Activated CD4-positive, alpha-beta memory T cell treated with anti-CD3 and anti-CD28 coated beads for 36 hours (primary cell): Measurements from ENCODE around the gene FAM117A. TPM values are rescaled to one million over a fixed set of nuclear protein-coding genes. Genes with fewer than 3 reads are reported as not detected.

ENCODE experiments used
- CTCF ChIA-PET: fragments of 350-600 bp; sonication (Branson Sonifier 250); formaldehyde crosslinking; loops from one replicate; lab custom pipeline; 2021; ENCODE audit warnings: antibody characterized with exemption, inconsistent platforms; lab: Charles Lee
- POLR2A ChIA-PET: fragments of 350-600 bp; sonication (Branson Sonifier 250); formaldehyde crosslinking; loops from one replicate; lab custom pipeline; 2021; ENCODE audit warnings: antibody characterized with exemption; lab: Charles Lee
- DNase-seq: peaks from one replicate; pipeline ENCODE4 v3.0.0-alpha.2; 2020
- H3K27ac Mint-ChIP-seq: one replicate; pipeline ENCODE4 v1.8.0; 2021; ENCODE audit warnings: mixed read lengths
- H3K27me3 Mint-ChIP-seq: one replicate; pipeline ENCODE4 v1.8.0; 2021; ENCODE audit warnings: mixed read lengths
- H3K36me3 Mint-ChIP-seq: one replicate; pipeline ENCODE4 v1.8.0; 2021; ENCODE audit warnings: mixed read lengths
- H3K4me1 Mint-ChIP-seq: one replicate; pipeline ENCODE4 v1.8.0; 2021; ENCODE audit warnings: low read depth, mixed read lengths
- H3K4me3 Mint-ChIP-seq: one replicate; pipeline ENCODE4 v1.8.0; 2021; ENCODE audit warnings: mild to moderate bottlenecking, mixed read lengths
- H3K9me3 Mint-ChIP-seq: one replicate; pipeline ENCODE4 v1.8.0; 2021; ENCODE audit warnings: mixed read lengths
- intact Hi-C: fragments of 100-400 bp; cut with micrococcal nuclease; formaldehyde crosslinking; loops from one replicate; pipeline ENCODE4 v1.15.1; 2023
- total RNA-seq, 2 experiments: library from RNA; stranded (reverse); gene quantifications; one replicate each; pipeline ENCODE4 v1.2.3, GENCODE V29; 2021

FAM117A gene
- total RNA-seq, 2 experiments from 2014 or later, result 20.9 to 21.6 TPM

DNA sequence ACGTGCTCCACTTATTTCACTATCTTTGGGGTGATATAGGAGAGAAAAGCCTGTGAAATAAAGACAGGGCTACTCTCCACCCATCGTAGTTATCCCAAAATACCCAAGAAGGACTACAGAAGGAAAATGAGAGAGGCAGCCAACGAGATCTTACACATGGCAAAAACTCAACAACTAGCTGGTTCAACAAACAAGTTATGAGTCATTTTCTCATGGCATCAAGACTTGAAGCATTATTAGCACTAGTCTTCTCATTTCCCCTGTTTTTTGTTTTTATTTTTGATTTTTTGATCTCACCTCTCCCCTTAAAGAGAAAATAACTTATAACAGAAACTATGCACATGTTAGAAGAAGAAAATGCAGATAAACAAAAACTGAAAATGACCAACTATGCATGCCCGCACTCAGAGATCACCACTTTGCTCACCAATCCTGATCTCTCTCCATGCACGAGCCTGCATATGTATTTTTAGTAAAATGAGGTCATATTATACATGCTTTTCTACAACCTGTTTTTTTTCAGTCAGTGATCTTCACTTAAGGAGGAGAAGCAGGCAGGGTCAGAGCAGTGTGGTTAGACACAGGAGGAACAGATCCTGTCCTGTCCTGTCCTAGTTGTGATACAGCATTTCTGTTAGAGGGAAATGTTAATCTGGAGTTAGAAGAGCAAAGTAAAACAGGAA, 22.8 kb downstream of the FAM117A start:
- Mint-ChIP-seq H3K36me3 (peaks cover 9% of the 10 kb centered on the region), H3K27me3 (no peaks in the 10 kb centered on the region), H3K4me1 (peaks cover 87% of the 10 kb centered on the region), H3K4me3 (peak overlapping the region; percentile 85), H3K9me3 (no peaks in the 10 kb centered on the region), H3K27ac (peak overlapping the region; percentile 100)
- ChIA-PET POLR2A (interaction anchor here (1.0 to 6.1 kb wide), 5 partner anchors 7 to 33 kb away, joined by 3 to 50 read pairs (median 20); partner anchors contain the start of genes FAM117A and SLC35B1), CTCF (interaction anchor here (0.7 to 2.0 kb wide), 6 partner anchors 23 to 170 kb away, joined by 3 to 9 read pairs (median 4); partner anchors contain the start of gene SLC35B1)
- intact Hi-C loops, result loop anchor here (2.0 kb wide), 1 partner anchor 64 kb away; no protein-coding TSS in a partner anchor
- DNase-seq, result no peak

DNA sequence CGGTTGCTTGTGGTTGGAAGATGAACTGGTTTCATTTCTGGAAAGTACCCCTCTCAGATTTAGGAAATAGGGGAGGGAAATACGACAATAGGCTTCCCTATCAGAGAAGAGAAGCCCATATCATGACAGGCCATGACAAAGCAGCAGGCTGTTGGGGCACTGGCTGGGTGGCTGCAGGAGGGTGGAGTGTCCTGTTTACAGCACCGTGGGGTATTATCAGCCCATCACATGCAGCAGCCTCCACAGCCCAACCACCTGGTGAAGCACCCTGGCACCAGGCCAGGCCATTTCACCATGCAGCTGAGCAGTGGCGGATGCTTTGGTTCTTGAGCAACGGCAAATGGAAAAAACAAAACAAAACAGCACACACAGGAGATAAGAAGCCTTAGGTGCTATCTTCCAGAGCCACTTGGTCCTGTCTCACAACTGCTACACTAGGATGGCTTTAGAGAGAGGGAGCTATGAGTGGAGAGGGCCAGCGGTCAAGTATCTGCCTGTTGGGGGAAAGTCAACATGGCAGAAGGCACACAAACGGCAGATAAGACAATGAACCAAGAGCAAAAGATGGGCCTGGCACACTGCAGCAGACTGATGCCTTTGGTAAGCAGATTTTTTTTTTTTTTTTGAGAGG, 24.2 kb downstream of the FAM117A start:
- peaks cover 74% of the 10 kb centered on the region for H3K4me1 Mint-ChIP-seq
- H3K4me3 Mint-ChIP-seq, result peak overlapping the region; percentile 85
- intact Hi-C loops, result loop anchor here (1.0 to 2.0 kb wide), 6 partner anchors 9 to 63 kb away; partner anchors contain the start of genes FAM117A and KAT7
- peaks cover 7% of the 10 kb centered on the region for H3K36me3 Mint-ChIP-seq
- ChIA-PET POLR2A (interaction anchor here (0.6 to 6.1 kb wide), 8 partner anchors 9 to 43 kb away, joined by 3 to 50 read pairs (median 4); partner anchors contain the start of genes FAM117A and SLC35B1), CTCF (interaction anchor here (1.2 to 2.5 kb wide), 5 partner anchors 9 to 168 kb away, joined by 3 to 9 read pairs (median 4); no protein-coding TSS in a partner anchor)
- DNase-seq, result peak; percentile 92
- peak overlapping the region; percentile 100 for H3K27ac Mint-ChIP-seq
- H3K27me3 Mint-ChIP-seq, result no peaks in the 10 kb centered on the region
- H3K9me3 Mint-ChIP-seq, result no peaks in the 10 kb centered on the region

DNA sequence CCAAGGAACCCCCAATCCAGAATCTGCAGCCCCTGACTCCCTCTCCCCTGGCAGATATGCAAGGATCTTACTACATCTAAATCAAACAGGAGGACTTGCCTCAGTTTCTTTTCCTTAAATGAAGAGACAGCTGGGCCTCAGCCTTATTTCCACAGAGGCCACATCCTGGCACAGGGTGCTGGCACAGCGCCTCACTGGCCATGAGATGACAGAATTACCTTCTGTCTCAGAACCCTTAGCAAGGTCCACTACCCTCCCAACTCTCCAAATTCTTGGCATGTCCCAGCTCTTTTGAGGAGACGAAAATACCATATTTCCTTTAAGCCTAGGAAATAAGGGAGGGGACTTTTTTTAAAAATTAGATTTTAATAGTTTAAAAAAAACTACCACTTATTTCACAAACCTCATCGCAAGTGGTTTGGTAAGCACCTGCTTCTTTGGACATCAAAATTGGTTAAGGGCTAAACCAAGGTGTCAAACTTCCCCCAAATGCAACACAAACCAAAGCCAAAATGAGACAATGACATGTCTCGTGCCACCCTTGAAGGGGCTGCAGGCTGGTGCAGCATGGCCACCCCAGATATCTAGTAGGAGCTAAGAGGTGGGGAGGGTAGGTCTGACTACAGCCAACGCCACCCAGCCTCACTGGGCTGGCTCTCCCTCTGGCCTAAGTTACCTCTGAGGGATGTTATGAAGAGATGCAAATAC, 25.3 kb downstream of the FAM117A start:
- peak overlapping the region; percentile 100 for H3K27ac Mint-ChIP-seq
- H3K36me3 Mint-ChIP-seq, result peaks cover 7% of the 10 kb centered on the region
- intact Hi-C loops, result loop anchor here (1.0 to 2.0 kb wide), 5 partner anchors 10 to 50 kb away; partner anchors contain the start of genes FAM117A and KAT7
- no peak for DNase-seq
- ChIA-PET CTCF (interaction anchor here (1.2 to 2.5 kb wide), 4 partner anchors 8 to 30 kb away, joined by 3 to 11 read pairs (median 6); partner anchors contain the start of gene SLC35B1), POLR2A (interaction anchor here (1.7 to 6.1 kb wide), 3 partner anchors 10 to 30 kb away, joined by 5 to 50 read pairs (median 20); no protein-coding TSS in a partner anchor)
- H3K9me3 Mint-ChIP-seq, result no peaks in the 10 kb centered on the region
- H3K4me1 Mint-ChIP-seq, result peaks cover 70% of the 10 kb centered on the region
- peak overlapping the region; percentile 85 for H3K4me3 Mint-ChIP-seq
- H3K27me3 Mint-ChIP-seq, result no peaks in the 10 kb centered on the region

DNA sequence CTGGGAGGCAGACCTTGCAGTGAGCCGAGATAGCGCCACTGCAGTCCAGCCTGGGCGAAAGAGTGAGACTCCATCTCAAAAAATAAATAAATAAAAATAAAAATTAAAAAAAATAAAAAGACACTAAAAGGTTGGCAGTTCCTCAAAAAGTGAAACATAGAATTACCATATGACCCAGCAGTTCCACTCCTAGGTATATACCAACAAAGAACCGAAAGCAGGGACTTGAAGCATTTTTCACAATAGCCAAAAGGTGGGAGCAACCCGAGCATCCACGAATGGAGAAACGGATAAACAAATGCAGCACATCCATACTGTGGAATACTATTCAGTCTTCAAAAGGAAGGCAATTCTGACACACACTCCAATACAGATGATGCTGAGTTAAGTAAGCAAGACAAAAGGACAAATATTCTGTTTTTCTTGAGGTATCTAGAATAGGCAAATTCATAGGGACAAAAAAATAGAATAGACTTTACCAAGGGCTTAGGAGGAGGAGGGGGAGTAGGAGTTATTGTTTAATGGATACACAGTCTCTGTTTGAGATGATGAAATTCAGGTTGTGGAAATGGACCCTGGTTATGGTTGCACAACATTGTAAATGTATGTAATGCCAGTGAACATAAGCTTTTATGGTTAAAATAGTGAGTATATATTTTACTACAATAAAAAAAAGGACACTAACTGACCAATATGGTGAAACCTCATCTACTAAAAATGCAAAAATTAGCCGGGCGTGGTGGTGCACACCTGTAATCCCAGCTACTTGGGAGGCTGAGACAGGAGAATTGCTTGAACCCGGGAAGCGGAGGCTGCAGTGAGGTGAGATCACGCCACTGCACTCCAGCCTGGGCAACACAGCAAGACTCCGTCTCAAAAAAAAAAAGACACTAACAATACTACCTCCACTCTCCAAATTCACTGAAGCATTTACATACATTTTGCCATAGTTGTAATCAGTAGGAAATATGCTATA, 29.1 kb downstream of the FAM117A start:
- ChIA-PET CTCF (no interaction called here), POLR2A (no interaction called here)
- Mint-ChIP-seq H3K4me1 (peaks cover 68% of the 10 kb centered on the region), H3K27me3 (no peaks in the 10 kb centered on the region), H3K9me3 (no peaks in the 10 kb centered on the region), H3K27ac (peak overlapping the region; percentile 7), H3K36me3 (peaks cover 9% of the 10 kb centered on the region), H3K4me3 (no peak overlapping the region)
- intact Hi-C loops, result no loop called here
- no peak for DNase-seq

DNA sequence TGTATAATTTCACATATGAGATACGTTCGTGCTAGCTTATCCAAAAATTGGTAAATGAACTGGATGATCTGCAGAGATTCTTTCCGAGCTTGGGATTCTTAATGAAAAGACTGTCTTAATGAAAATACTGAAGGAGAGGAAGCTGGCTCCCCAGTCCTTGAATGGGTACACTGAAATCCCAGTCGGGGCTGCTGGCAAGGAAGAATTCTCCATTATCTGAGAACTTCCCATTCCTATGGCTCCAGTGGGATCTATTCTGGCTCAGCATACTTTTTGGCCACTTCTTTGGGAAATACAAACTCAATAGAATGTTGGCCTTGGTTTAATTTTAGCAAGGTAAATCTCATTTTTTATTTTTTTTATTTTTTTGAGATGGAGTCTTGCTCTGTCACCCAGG, 32.5 kb downstream of the FAM117A start:
- Mint-ChIP-seq H3K27me3 (no peaks in the 10 kb centered on the region), H3K4me3 (no peak overlapping the region), H3K27ac (peak overlapping the region; percentile 61), H3K9me3 (no peaks in the 10 kb centered on the region), H3K36me3 (peaks cover 7% of the 10 kb centered on the region), H3K4me1 (peaks cover 52% of the 10 kb centered on the region)
- ChIA-PET POLR2A (interaction anchor here (0.6 to 1.6 kb wide), 5 partner anchors 11 to 23 kb away, joined by 3 to 4 read pairs (median 3); partner anchors contain the start of gene SLC35B1), CTCF (interaction anchor here (0.8 to 1.5 kb wide), 4 partner anchors 16 to 23 kb away, joined by 3 to 4 read pairs (median 4); no protein-coding TSS in a partner anchor)
- no peak for DNase-seq
- intact Hi-C loops, result no loop called here

DNA sequence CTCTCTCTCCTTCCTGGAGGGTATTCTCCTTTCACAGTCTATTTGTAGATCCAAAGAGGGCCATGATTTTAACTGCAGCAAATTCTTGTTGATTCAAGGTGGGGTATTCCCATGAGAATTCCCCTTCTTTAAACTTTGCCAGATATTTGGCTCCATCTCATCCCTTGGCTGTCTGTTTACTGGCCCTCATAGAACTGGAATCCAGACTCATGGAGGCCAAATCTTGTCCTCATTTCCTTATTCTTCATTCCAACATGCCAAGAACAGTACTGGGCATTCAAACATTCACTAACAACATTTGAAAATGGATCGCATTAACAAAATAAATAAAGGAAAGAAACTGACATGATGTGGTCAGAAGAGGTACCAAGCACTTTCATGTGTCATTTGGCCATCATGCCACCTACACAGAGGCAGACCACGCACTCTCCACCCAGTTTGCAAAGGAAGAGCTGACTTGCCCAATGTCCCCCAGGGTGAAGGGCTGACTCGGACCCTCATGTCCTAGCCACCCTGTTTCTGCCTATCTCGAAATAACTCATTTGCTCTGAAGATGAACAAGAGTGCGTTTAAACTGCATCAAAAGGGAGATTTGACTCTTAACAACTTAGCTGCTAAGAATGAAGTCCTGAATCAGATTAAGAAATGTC, 33.0 kb downstream of the FAM117A start:
- Mint-ChIP-seq H3K36me3 (peaks cover 7% of the 10 kb centered on the region), H3K9me3 (no peaks in the 10 kb centered on the region), H3K27me3 (no peaks in the 10 kb centered on the region), H3K4me3 (no peak overlapping the region), H3K27ac (peak overlapping the region; percentile 61), H3K4me1 (peaks cover 51% of the 10 kb centered on the region)
- intact Hi-C loops, result no loop called here
- ChIA-PET CTCF (interaction anchor here (1.4 kb wide), 1 partner anchor 21 kb away, joined by 4 read pairs; no protein-coding TSS in a partner anchor), POLR2A (interaction anchor here (1.0 to 1.6 kb wide), 6 partner anchors 12 to 24 kb away, joined by 3 to 4 read pairs (median 3); partner anchors contain the start of gene SLC35B1)
- peak; percentile 36 for DNase-seq

DNA sequence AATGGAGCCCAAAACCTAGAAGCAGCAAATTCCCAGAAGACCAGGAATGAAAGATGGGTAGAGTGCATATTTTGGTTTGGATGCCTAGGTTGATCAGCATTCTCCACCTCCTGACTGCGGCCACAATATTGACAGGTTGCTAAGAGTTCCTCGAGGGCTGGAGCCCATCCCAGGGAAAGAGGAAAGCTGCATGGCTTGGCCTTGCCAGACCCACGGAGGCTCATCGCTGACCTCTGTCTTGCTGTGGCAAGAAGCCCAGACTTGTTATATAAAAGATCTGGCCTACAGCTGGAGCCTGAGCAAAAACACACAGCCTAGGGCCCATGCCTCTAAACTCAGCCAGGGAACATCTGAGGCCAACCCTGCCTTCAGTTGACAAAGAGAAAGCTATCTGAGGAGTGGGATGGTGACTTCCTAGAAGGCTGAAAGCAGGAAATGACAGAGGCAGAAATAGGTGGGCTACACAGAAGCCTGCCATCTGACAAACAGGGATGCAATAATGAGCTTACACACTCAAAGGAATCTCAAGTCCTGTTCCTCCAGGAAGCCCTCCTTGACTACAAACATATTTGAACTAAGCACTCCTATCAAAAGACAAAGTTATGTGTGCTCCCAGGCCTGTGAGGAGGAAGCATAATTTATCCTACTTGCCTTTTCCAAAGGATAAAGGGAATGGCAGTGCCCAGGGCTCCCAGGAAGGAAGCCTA, 33.7 kb downstream of the FAM117A start:
- no peak for DNase-seq
- ChIA-PET POLR2A (interaction anchor here (0.6 to 1.6 kb wide), 5 partner anchors 15 to 201 kb away, joined by 3 read pairs; partner anchors contain the start of gene SLC35B1), CTCF (interaction anchor here (0.6 kb wide), 1 partner anchor 223 kb away, joined by 4 read pairs; no protein-coding TSS in a partner anchor)
- Mint-ChIP-seq H3K36me3 (peaks cover 12% of the 10 kb centered on the region), H3K27me3 (no peaks in the 10 kb centered on the region), H3K9me3 (no peaks in the 10 kb centered on the region), H3K4me3 (no peak overlapping the region), H3K27ac (peak overlapping the region; percentile 61), H3K4me1 (peaks cover 54% of the 10 kb centered on the region)
- intact Hi-C loops, result no loop called here

DNA sequence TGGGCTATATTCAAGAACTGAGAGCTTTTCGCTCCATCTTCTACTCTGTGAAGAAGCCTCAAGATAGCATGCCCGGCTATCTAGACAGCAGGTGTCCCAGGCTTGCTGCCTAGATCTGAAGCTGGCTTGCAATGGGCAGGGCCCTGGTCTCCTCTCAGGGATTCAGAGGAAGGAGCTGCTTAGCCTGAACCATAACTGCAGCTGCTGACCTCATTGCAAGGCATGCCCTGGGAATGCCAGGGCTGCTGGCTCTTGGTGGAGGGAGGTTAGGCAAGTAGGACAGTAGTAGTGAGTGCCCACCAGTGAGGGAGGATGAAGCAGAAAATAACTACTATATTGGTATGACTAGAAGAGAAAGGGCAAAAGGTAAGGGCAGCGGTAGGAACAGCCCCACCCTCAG, 34.9 kb downstream of the FAM117A start:
- Mint-ChIP-seq H3K4me1 (peaks cover 58% of the 10 kb centered on the region), H3K27ac (peak overlapping the region; percentile 14), H3K27me3 (no peaks in the 10 kb centered on the region), H3K36me3 (peaks cover 17% of the 10 kb centered on the region), H3K4me3 (no peak overlapping the region), H3K9me3 (no peaks in the 10 kb centered on the region)
- ChIA-PET POLR2A (interaction anchor here (0.6 to 1.0 kb wide), 3 partner anchors 19 to 200 kb away, joined by 3 read pairs; no protein-coding TSS in a partner anchor), CTCF (interaction anchor here (0.8 to 1.3 kb wide), 2 partner anchors 14 to 33 kb away, joined by 3 to 4 read pairs; no protein-coding TSS in a partner anchor)
- no peak for DNase-seq
- intact Hi-C loops, result no loop called here

DNA sequence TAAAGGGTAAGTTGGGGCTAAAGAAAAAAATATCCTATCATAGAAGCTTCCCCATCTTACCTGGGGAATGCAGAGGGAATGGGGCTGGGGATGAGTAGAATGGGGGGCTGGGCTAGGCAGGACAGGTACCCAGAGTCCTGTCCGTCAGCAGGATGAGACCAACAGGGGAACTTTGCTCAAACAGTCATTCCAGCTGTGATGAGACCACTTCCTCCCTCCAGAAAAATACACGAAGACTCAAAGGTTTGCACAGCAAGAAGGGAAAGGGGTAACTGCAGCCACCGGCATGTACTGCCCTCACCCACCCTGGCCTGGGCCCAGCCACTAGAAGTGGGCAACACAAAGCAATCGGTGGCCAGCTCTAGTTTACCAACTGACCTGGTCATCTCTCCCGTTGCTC, 35.5 kb downstream of the FAM117A start:
- no peaks in the 10 kb centered on the region for H3K9me3 Mint-ChIP-seq
- POLR2A ChIA-PET, result interaction anchor here (0.9 to 1.0 kb wide), 2 partner anchors 20 to 33 kb away, joined by 3 read pairs; no protein-coding TSS in a partner anchor
- H3K4me3 Mint-ChIP-seq, result no peak overlapping the region
- CTCF ChIA-PET, result interaction anchor here (0.6 to 1.3 kb wide), 3 partner anchors 13 to 33 kb away, joined by 3 to 4 read pairs (median 3); partner anchors contain the start of gene SLC35B1
- intact Hi-C loops, result no loop called here
- no peaks in the 10 kb centered on the region for H3K27me3 Mint-ChIP-seq
- peaks cover 63% of the 10 kb centered on the region for H3K4me1 Mint-ChIP-seq
- H3K36me3 Mint-ChIP-seq, result peaks cover 17% of the 10 kb centered on the region
- no peak for DNase-seq
- peak overlapping the region; percentile 47 for H3K27ac Mint-ChIP-seq
